Tibial nerve (tissue), 4 donors: ENCODE measurements around the gene CDC20. TPM values are rescaled to one million over a fixed set of nuclear protein-coding genes. Genes with fewer than 3 reads are reported as not detected.

ENCODE experiments used
- DNase-seq, 2 donors: peaks; one replicate each; pipeline ENCODE4 v3.0.0-alpha.2; 2019; ENCODE audit warnings: low spot score in 2 of 2
- H3K27ac ChIP-seq, 4 donors: fragments of 200-600 bp; sonication (generic) in 3 of 4; one replicate each; pipeline ENCODE4 v1.5.1; 2017 to 2019; ENCODE audit warnings: mild to moderate bottlenecking in 1 of 4
- H3K27me3 ChIP-seq, 2 donors: fragments of 200-600 bp; sonication (generic) in 1 of 2; one replicate each; pipeline versions ENCODE4 v1.5.1 to v1.6.0; 2017 to 2019
- H3K36me3 ChIP-seq, 3 donors: fragments of 200-600 bp; sonication (generic); one replicate each; pipeline ENCODE4 v1.5.1; 2018 to 2019
- H3K4me1 ChIP-seq, 4 donors: fragments of 200-600 bp; sonication (generic) in 3 of 4; one replicate each; pipeline ENCODE4 v1.5.1; 2017 to 2019
- H3K4me3 ChIP-seq, 4 donors: fragments of 200-600 bp; sonication (generic) in 3 of 4; one replicate each; pipeline ENCODE4 v1.5.1; 2017 to 2019; ENCODE audit warnings: mild to moderate bottlenecking in 1 of 4, moderate library complexity in 1 of 4
- H3K9me3 ChIP-seq, 4 donors: fragments of 200-600 bp; sonication (generic) in 3 of 4; one replicate each; pipeline ENCODE4 v1.5.1; 2017 to 2019
- EP300 ChIP-seq, 2 donors: sonication (generic); formaldehyde crosslinking; IDR thresholded peaks; one replicate each; pipeline ENCODE4 v1.6.1; 2017; ENCODE audit warnings: antibody characterized with exemption in 2 of 2, mild to moderate bottlenecking in 1 of 2
- POLR2A ChIP-seq, 2 donors: fragments of 450-650 bp; IDR thresholded peaks; one replicate each; pipeline ENCODE4 v1.6.1; 2017; ENCODE audit warnings: antibody characterized with exemption in 2 of 2, mild to moderate bottlenecking in 2 of 2, moderate library complexity in 2 of 2
- WGBS, 2 donors: methylation state at CpG; one replicate each; pipeline ENCODE4 v1.1.5; 2018; 5-methylcytosine and 5-hydroxymethylcytosine counted together
- total RNA-seq, 4 donors: library from RNA; depleted of rRNA; stranded (reverse); fragments of >200 nt; gene quantifications; one replicate each; pipeline ENCODE4 v1.1.0, GENCODE V29; 2016
- TF ChIP-seq, protein P1 (sequence below), 5 experiments: fragments of 200-600 bp in 3 of 5; fragments of 450-650 bp in 2 of 5; sonication (generic) in 3 of 5; IDR thresholded peaks; one replicate each; pipeline ENCODE4 v1.5.1; 2016 to 2019; ENCODE audit warnings: antibody characterized with exemption in 5 of 5, mild to moderate bottlenecking in 3 of 5, moderate library complexity in 2 of 5

CDC20 gene
- total RNA-seq, 4 donors from 2014 or later, result 0.42 to 3.5 (median 1.5) TPM

DNA sequence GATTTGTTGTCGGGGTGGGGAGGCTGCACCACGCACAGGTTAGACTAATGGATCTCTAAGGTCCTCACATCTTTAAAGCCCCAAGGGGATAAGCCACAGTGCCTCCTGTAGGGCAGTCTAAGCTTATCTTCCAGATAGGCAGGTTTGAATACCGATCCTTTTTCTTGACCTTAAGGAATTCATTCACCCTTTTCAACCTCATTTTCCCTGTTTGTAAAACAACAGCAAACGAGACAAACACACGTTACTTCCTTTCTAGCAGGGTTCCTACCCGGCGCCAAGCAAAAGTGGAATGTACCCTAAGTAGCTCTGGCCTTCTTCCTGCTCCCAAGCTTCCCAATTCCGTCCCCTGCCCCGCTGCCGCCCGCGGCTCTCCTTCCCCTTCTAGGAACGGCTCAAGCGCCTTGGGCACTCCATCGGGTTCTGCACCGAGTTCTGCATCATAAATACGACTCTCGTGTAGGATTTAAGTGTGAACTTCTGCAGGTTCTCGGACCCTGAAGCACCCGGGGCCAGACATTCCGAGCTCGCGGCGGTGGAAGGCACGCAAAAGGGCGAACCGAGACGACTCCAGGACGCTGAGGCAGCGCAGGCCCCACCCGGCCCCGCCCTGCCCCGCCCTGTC, 548 bp upstream of the CDC20 start:
- H3K9me3 ChIP-seq, result no peaks in the 10 kb centered on the region
- WGBS, 2 donors, result 1% methylated on average over 20 to 30 of the region's 33 CpGs
- peak overlapping the region; percentile 80 to 93 (median 90) for H3K27ac ChIP-seq
- H3K4me1 ChIP-seq, result peaks cover 0 to 18% (median 2%) of the 10 kb centered on the region in 4 donors
- no peak for DNase-seq
- TF ChIP-seq, protein P1, sequence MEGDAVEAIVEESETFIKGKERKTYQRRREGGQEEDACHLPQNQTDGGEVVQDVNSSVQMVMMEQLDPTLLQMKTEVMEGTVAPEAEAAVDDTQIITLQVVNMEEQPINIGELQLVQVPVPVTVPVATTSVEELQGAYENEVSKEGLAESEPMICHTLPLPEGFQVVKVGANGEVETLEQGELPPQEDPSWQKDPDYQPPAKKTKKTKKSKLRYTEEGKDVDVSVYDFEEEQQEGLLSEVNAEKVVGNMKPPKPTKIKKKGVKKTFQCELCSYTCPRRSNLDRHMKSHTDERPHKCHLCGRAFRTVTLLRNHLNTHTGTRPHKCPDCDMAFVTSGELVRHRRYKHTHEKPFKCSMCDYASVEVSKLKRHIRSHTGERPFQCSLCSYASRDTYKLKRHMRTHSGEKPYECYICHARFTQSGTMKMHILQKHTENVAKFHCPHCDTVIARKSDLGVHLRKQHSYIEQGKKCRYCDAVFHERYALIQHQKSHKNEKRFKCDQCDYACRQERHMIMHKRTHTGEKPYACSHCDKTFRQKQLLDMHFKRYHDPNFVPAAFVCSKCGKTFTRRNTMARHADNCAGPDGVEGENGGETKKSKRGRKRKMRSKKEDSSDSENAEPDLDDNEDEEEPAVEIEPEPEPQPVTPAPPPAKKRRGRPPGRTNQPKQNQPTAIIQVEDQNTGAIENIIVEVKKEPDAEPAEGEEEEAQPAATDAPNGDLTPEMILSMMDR (IDR thresholded peaks at IDR 0.05), result no peak
- peak in 1 of 2 donors; percentile 46 for TF ChIP-seq POLR2A (IDR thresholded peaks at IDR 0.05)
- peak overlapping the region; percentile 47 to 78 (median 63) for H3K4me3 ChIP-seq
- H3K27me3 ChIP-seq, result no peaks in the 10 kb centered on the region
- H3K36me3 ChIP-seq, result peaks cover 0 to 31% (median 7%) of the 10 kb centered on the region in 3 donors

DNA sequence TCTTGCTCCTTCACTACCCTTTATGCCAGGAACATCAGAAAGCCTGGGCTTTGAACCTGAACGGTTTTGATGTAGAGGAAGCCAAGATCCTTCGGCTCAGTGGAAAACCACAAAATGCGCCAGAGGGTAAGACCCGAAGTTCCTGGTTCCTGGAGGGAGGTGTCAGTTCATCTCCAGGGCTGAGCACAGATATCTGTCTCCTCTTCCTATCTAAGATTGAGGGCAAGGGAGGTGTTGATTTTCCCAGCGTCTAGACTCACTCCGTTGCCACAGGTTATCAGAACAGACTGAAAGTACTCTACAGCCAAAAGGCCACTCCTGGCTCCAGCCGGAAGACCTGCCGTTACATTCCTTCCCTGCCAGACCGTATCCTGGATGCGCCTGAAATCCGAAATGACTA, 915 bp downstream of the CDC20 start:
- H3K36me3 ChIP-seq, result peaks cover 0 to 46% (median 20%) of the 10 kb centered on the region in 3 donors
- no peak for DNase-seq
- peaks cover 0 to 18% (median 2%) of the 10 kb centered on the region in 4 donors for H3K4me1 ChIP-seq
- H3K4me3 ChIP-seq, result peak overlapping the region in 1 of 4 donors; percentile 78
- no peaks in the 10 kb centered on the region for H3K9me3 ChIP-seq
- TF ChIP-seq, protein P1 (IDR thresholded peaks at IDR 0.05), result no peak
- TF ChIP-seq POLR2A (IDR thresholded peaks at IDR 0.05), result no peak
- TF ChIP-seq EP300 (IDR thresholded peaks at IDR 0.05), result no peak
- H3K27me3 ChIP-seq, result no peaks in the 10 kb centered on the region
- H3K27ac ChIP-seq, result no peak overlapping the region
- 42 to 50% methylated on average over 11 of the region's 11 CpGs for WGBS, 2 donors

DNA sequence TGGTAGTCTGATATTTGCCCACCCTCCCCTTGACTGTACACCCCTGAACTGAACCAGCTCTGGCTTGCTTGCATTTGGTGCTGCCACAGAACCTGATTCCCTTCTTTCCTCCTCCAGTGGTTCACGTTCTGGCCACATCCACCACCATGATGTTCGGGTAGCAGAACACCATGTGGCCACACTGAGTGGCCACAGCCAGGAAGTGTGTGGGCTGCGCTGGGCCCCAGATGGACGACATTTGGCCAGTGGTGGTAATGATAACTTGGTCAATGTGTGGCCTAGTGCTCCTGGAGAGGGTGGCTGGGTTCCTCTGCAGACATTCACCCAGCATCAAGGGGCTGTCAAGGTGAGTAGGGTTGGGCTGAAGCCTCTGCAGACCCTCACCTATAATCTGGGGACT, 1.8 kb downstream of the CDC20 start:
- Histone ChIP-seq H3K4me3 (no peak overlapping the region), H3K36me3 (peaks cover 0 to 55% (median 26%) of the 10 kb centered on the region in 3 donors), H3K9me3 (no peaks in the 10 kb centered on the region), H3K27ac (no peak overlapping the region), H3K4me1 (peaks cover 0 to 20% (median 2%) of the 10 kb centered on the region in 4 donors), H3K27me3 (no peaks in the 10 kb centered on the region)
- 52 to 59% methylated on average over 4 of the region's 4 CpGs for WGBS, 2 donors
- TF ChIP-seq, protein P1 (IDR thresholded peaks at IDR 0.05), result no peak
- TF ChIP-seq POLR2A (IDR thresholded peaks at IDR 0.05) (no peak), EP300 (IDR thresholded peaks at IDR 0.05) (no peak)
- DNase-seq, result no peak

DNA sequence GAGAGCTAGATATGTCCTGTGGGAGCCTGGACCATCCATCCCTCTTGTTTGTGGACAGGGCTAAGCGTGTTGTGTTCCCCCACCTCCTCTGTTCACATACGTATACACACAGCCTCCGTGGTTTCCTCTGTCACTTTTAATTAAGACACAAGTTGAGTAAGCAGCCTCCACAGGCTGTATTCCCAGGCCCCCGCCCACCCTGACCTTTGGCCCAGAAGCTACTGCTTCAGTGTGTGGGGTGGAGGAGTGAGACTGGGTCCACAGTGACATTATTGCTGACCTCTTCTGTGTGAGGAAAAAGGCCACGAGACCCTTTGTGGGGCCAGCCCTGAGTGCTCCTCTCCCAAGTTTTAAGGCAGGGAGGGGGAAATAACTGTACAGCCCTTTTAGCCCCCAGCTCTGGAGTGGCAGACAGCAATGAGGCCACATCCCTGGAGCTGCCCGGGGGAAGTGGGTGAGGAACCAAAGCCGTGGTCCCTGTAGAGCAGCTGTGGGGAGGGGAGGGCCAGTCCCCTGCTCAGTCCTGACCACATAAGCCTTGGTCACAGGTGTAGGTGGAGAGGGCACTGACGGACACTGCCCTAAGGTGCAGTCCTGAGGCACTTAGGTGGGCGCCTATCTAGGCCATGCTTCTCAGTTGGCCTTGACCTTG, 4.6 kb downstream of the CDC20 start:
- WGBS, 2 donors, result 49 to 68% methylated on average over 9 of the region's 9 CpGs
- peaks cover 0 to 29% (median 14%) of the 10 kb centered on the region in 4 donors for H3K4me1 ChIP-seq
- H3K9me3 ChIP-seq, result no peaks in the 10 kb centered on the region
- DNase-seq, result no peak
- H3K27ac ChIP-seq, result peak overlapping the region in 2 of 4 donors; percentile 28 to 36
- H3K36me3 ChIP-seq, result peaks cover 0 to 58% (median 26%) of the 10 kb centered on the region in 3 donors
- no peaks in the 10 kb centered on the region for H3K27me3 ChIP-seq
- no peak overlapping the region for H3K4me3 ChIP-seq
- TF ChIP-seq EP300 (IDR thresholded peaks at IDR 0.05) (no peak), POLR2A (IDR thresholded peaks at IDR 0.05) (no peak)

DNA sequence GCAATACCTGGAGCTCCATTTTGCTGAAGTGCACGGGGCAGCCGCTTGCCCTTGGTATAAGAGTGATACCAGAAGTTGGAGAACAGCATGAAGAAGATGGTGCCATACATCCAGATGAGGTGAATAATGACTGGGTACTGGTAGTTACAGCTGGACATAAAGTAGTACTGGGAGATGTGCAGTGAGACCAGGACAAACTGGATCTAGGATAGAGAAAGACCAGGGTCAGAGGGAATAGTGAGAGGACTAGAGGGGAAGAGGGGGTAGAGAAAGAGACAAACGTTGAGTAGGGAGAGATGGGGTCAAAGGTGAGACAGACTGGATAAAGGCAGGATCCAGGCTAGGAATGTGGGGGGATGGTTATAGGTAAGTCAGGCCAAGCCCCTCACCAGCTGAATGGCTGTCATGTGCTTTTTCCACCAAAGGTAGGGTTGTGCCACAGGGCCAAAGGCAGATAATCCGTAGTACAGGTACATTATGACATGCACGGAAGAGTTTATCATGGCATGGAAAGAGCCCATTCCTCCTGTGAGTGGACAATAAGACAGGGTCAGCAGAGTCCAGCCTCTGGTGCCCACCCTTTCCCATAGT, 5.2 kb downstream of the CDC20 start:
- Histone ChIP-seq H3K9me3 (no peaks in the 10 kb centered on the region), H3K27ac (peak overlapping the region in 1 of 4 donors; percentile 36), H3K36me3 (peaks cover 0 to 58% (median 26%) of the 10 kb centered on the region in 3 donors), H3K4me1 (peaks cover 0 to 32% (median 20%) of the 10 kb centered on the region in 4 donors), H3K27me3 (no peaks in the 10 kb centered on the region), H3K4me3 (no peak overlapping the region)
- no peak for DNase-seq
- TF ChIP-seq, protein P1 (IDR thresholded peaks at IDR 0.05), result no peak
- TF ChIP-seq POLR2A (IDR thresholded peaks at IDR 0.05) (no peak), EP300 (IDR thresholded peaks at IDR 0.05) (no peak)
- 79 to 84% methylated on average over 5 of the region's 5 CpGs for WGBS, 2 donors
